GM21423 (cell line): ENCODE data around the gene NEO1.

Source experiments
- ATAC-seq: cut with Tn5 transposase; IDR thresholded peaks from one replicate; pipeline ENCODE4 v1.9.1; 2021; ENCODE audit warnings: mild to moderate bottlenecking, moderate library complexity; ENCODE audit not compliant: unreplicated experiment

The NEO1 gene

GRCh38 chr15:73030122-73030679 is 22.1 kb upstream of the NEO1 start:
- ATAC-seq = no peak

- ATAC-seq = no peak
These were observed 20.6 kb upstream of the NEO1 start for GRCh38 chr15:73031648-73032047.

GRCh38 chr15:73033611-73034010 is 18.7 kb upstream of the NEO1 start:
- ATAC-seq = no peak

DNA sequence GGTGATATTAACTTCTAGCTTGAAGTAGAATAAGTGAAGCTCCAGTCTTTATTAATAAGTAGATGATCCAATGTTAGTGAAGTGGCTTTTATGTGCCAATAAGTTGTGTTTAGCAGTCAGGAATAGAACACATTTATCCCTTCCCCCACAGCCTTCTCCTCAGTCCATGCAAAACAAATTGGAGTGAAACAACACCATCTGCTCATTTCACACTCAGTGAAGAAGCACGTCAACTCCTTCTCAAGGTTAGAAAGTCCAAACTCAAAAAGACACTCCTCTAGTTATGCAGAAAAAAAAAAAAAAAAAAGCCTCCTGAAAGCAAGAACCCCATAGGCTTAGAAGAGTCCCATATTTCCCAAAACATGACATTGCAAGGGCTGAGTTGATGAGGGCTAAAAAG is 18.0 kb upstream of the NEO1 start:
- no peak for ATAC-seq

- ATAC-seq = no peak
These were observed 17.0 kb upstream of the NEO1 start for GRCh38 chr15:73035221-73035620.

- ATAC-seq = no peak
These were observed 14.0 kb upstream of the NEO1 start for GRCh38 chr15:73038220-73038619.

DNA sequence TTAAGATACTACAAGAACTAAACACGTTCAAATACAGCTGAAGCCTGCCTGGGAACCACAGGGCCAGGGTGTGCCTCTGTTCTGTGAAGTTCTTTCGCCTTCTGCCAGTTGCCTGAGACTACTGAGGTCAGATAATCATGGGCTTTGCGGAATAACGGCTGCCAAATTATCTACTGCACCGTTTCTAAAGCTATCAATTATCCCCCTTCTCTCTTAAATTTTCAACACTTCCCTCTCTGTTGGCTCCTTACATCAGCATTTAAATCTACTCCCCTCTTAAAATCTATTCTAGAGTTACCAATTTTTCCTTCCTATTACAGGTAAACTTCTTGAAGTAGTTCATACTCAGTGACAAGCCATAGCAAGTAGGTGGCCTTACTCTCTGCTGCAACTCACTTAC is 6.2 kb upstream of the NEO1 start:
- no peak for ATAC-seq

- ATAC-seq = no peak
These were observed 4.4 kb upstream of the NEO1 start for GRCh38 chr15:73047882-73048281.

GRCh38 chr15:73048624-73049295 is 3.5 kb upstream of the NEO1 start:
- ATAC-seq = no peak

GRCh38 chr15:73049564-73050215 is 2.6 kb upstream of the NEO1 start:
- no peak for ATAC-seq

- ATAC-seq = no peak
These were observed 1.5 kb upstream of the NEO1 start for GRCh38 chr15:73050561-73051295.

DNA sequence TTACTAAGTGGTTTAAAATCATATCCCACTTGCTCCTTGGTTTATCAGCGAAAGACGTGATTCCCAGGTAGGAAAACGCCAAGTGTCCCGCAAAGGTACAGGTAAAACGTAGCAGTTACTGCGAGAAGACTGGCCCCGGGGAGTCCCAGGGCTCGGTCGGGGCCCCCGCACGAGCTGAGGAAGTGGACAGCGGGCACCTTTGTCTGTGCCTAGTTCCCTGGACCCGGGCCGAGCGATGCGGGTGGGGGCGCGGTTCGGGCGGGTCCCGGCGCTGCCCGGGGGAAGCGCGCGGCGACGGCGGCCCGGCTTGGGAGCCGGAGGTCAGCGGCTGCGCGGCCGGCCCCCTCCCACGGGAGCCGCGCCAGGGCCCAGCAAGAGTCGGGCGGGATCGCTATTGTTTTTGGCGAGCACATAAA is 864 bp upstream of the NEO1 start:
- no peak for ATAC-seq

- ATAC-seq = peak; percentile 29
These were observed 562 bp downstream of the NEO1 start for GRCh38 chr15:73052653-73053397.

- no peak for ATAC-seq
These were observed 1.1 kb downstream of the NEO1 start for GRCh38 chr15:73053398-73053723.

DNA sequence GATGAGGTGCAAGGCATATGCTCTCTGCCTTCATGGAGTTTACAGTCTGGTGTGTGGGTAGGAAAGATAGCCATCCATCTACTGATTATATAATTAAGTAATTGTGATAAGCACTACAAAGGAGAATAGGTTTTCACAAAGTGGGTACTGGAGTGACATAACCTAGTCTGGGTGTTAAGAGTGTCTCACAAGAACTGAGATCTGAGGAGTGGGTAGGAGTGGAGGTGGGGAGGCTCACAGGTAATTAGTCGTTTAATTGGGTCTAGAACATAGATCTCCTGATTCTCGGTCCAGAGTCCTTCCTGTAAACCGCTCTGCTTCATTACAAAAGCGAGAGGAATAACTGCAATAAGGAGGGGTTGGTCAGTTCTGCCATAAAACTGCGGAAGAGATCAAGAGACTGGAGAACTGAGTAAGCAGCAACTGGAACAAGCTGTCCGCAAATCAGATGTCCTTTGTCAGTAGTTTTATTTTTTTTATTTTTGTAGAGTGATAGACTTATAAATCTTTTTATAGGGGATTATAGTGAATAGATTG is 2.2 kb downstream of the NEO1 start:
- no peak for ATAC-seq

DNA sequence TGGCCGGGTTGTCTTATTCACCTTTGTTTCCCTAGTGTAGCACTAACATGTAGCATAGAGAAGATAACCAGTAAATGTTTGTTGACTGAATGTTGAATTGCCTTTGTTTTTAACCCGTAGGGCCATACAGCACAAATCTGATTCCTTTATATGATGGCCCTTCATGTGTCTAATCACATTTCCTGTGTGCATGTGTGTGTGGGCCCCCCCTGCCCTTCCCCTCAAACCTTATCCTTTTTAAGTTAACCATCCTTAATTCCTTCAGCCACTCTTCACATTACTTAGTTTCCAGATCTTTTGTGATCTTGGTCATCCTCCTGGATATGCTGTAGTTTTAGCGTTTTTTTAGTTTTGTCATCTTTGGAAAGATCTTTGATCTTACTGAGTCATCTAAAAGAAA is 4.2 kb downstream of the NEO1 start:
- ATAC-seq = no peak

GRCh38 chr15:73058437-73058836 is 6.2 kb downstream of the NEO1 start:
- ATAC-seq = no peak

- no peak for ATAC-seq
These were observed 12.9 kb downstream of the NEO1 start for GRCh38 chr15:73065114-73065513.

DNA sequence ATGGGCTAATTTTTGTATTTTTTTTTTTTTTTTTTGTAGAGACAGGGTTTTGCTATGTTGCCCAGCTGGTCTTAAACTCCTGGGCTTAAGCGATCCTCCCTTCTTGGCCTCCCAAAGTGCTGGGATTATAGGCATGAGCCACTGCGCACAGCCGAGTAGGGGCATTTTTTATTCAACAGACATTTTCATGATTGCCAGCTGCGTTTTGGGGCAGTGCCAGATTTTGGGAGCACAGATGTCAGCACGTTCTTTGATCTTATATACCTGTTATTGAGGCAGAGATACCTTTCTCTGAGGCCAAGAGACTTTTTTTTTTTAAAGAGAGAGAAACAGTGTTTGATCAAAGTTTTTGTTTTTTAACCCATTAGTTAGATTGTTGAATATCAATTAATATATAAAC is 16.8 kb downstream of the NEO1 start:
- no peak for ATAC-seq

- ATAC-seq = no peak
These were observed 20.6 kb downstream of the NEO1 start for GRCh38 chr15:73072894-73073293.

DNA sequence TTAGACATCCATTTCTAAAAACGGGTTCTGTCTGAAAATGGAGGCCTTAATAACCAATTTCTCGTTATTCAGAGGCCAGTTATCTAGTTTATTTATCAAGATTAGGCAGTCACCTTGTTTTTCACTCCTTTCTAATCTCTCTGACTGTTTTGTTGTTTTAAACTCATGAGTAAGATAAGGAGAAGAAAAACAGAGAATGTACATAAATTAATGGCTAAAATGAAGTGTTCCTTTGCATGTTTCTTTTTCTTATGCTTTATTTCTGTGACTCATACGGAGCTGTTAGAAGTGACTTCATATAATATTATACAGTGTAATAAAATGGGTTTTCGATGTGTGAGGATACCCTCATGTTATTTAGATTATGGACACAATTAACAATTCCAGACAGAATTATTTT is 22.0 kb downstream of the NEO1 start:
- ATAC-seq = no peak
